ENCODE data around the gene UBE2V1.

DNA sequence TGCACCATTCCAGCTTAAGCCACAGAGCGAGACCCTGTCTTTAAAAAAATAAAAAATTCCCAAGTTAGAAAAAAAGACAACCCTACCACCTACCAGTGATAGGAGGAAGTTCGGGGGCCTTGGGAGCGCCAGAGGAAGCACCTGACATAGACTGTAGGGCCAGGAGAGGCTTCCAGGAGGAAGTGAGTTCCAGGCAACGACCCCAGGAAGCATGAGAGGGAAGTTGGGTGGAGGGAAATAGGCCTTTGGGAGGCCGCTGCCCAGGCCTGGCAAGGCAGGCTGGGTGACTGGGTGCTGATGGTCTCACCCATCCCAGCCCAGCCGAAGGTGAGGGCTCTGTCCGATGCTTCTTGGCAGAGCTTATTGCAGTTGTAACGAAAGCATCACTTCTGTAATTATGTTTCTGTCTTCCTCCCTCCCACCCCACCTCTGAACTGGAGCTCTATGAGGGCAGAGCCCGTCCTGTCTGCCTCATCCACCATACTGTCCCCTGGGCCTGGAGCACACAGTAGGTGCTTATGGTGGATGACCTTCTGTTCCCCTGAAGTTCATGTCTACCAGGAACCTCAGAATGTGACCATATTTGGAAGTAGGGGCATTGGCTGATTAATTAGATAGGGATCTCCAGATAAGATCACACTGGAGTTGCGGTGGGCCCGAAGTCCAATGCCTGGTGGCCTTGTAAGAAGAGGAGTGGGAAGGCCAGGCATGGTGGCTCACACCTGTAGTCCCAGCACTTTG, 54.1 kb downstream of the UBE2V1 start:
- TF ChIP-seq, protein P1, sequence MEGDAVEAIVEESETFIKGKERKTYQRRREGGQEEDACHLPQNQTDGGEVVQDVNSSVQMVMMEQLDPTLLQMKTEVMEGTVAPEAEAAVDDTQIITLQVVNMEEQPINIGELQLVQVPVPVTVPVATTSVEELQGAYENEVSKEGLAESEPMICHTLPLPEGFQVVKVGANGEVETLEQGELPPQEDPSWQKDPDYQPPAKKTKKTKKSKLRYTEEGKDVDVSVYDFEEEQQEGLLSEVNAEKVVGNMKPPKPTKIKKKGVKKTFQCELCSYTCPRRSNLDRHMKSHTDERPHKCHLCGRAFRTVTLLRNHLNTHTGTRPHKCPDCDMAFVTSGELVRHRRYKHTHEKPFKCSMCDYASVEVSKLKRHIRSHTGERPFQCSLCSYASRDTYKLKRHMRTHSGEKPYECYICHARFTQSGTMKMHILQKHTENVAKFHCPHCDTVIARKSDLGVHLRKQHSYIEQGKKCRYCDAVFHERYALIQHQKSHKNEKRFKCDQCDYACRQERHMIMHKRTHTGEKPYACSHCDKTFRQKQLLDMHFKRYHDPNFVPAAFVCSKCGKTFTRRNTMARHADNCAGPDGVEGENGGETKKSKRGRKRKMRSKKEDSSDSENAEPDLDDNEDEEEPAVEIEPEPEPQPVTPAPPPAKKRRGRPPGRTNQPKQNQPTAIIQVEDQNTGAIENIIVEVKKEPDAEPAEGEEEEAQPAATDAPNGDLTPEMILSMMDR (conservative IDR thresholded peaks at IDR 0.05; ENCODE audit: low read length) = no peak
- no peak for TF ChIP-seq EZH2phosphoT487 (IDR thresholded peaks at IDR 0.05; ENCODE audit: borderline replicate concordance)
